GM04504 (cell line): ENCODE data around the gene GPR83.
"Not testable (repeated sequence)": the region's sequence is repeated elsewhere in the genome, so short reads cannot be mapped to it uniquely, and the experiment has no call there.

Source experiments
- DNase-seq: peaks from one replicate; pipeline ENCODE4 v3.0.0-alpha.2; 2012; ENCODE audit warnings: low read depth

GPR83 gene

GRCh38 chr11:94370576-94370975, 30.6 kb downstream of the GPR83 start:
- DNase-seq = not testable (repeated sequence)

- not testable (repeated sequence) for DNase-seq
These were observed 50.2 kb downstream of the GPR83 start for GRCh38 chr11:94350850-94351563.

- not testable (repeated sequence) for DNase-seq
These were observed 54.9 kb downstream of the GPR83 start for GRCh38 chr11:94346311-94346710.

GRCh38 chr11:94343495-94343894, 57.7 kb downstream of the GPR83 start:
- no peak for DNase-seq

GRCh38 chr11:94342250-94342649, 59.0 kb downstream of the GPR83 start:
- no peak for DNase-seq

- no peak for DNase-seq
These were observed 62.6 kb downstream of the GPR83 start for GRCh38 chr11:94338651-94339050.

- DNase-seq = no peak
These were observed 65.2 kb downstream of the GPR83 start for GRCh38 chr11:94336033-94336432.

- DNase-seq = no peak
These were observed 68.4 kb downstream of the GPR83 start for GRCh38 chr11:94332814-94333213.

- DNase-seq = no peak
These were observed 70.4 kb downstream of the GPR83 start for GRCh38 chr11:94330789-94331188.

- DNase-seq = no peak
These were observed 71.7 kb downstream of the GPR83 start for GRCh38 chr11:94329501-94329900.

GRCh38 chr11:94328587-94329080, 72.6 kb downstream of the GPR83 start:
- no peak for DNase-seq
